Measurements from ENCODE around the gene SF3A1.
A peak's percentile ranks its signal among the peaks of the same experiment; 100 is the strongest.

SF3A1 gene

DNA sequence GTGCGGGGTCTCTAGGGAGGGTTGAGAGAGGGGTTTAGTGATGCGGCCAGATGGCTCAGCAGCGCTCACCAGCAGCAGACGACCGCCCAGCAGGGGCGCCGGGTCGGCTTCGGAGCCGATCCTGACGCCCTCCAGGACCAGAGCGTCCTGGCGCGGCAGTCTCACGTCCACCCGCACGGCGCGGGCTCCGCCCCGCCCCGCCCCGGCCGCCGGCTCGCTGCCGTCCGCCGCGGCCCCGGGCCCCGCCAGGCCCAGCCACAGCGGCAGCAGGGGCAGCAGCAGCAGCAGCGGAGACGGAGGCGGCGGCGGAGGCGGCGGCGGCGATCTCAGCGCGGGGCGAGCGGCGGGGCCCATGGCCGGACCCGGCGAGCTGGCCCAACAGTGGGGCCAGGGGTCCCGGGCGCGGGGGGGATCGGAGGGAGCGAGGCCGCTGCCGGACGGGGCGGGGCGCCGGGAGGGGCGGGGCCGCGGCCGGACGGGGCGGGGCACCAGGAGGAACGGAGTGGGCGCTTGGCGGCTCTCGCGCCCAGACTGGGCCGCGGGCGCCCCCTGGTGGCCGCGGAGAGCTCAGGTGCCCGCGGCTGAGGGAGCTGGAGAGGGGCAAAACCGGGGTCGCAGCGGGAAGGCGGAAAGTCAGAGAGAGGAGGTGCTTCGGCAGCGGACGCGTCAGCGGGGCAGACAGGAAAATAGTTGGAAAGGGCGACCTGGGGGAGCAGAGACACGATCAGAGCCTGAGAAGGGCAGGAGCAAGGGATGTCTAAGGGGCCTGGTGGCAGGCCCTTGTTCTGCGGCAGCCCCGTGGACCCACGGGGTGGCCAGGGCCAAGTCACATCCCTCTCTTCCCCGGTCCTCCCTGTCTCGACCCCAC is 30.5 kb upstream of the SF3A1 start, which contains the start of gene RNF215:
TSS of gene RNF215 (minus strand) at position 452 of the 868 bp plus-strand sequence. CDS start at position 354, 98 bp downstream.
- Histone ChIP-seq H3K4me2 (peak within 1 kb of the TSS; percentile 76), H4K20me1 (ENCODE audit: insufficient read depth) (no peaks in the 10 kb centered on the region), H3K79me2 (ENCODE audit: insufficient read depth, low read depth) (no peaks in the 10 kb centered on the region), H3K4me3 (IDR thresholded peaks at IDR 0.05; ENCODE audit: insufficient read depth, low read depth, low read length) (no peak within 1 kb of the TSS), H3K9ac (no peak within 1 kb of the TSS; the same call in 1 of the 2 replicates), H3K27me3 (ENCODE audit: insufficient read depth, low read depth) (no peaks in the 10 kb centered on the region), H3K27ac (no peak within 1 kb of the TSS), H2AFZ (ENCODE audit: low read depth) (peak within 1 kb of the TSS; percentile 81; the same call in 1 of the 2 replicates), H3K4me1 (ENCODE audit: low read depth, poor library complexity, severe bottlenecking) (peaks cover 12% of the 10 kb centered on the region), H3K36me3 (ENCODE audit: insufficient read depth) (no peaks in the 10 kb centered on the region)
- peak; percentile 89 for TF ChIP-seq CTCF (conservative IDR thresholded peaks at IDR 0.05; ENCODE audit: low read depth, low read length)

- Histone ChIP-seq H3K4me1 (ENCODE audit: low read depth, poor library complexity, severe bottlenecking) (peaks cover 8% of the 10 kb centered on the region), H4K20me1 (ENCODE audit: insufficient read depth) (no peaks in the 10 kb centered on the region), H3K36me3 (ENCODE audit: insufficient read depth) (no peaks in the 10 kb centered on the region), H2AFZ (ENCODE audit: low read depth) (peak overlapping the region; percentile 44; the same call in 1 of the 2 replicates), H3K79me2 (ENCODE audit: insufficient read depth, low read depth) (no peaks in the 10 kb centered on the region), H3K4me3 (IDR thresholded peaks at IDR 0.05; ENCODE audit: insufficient read depth, low read depth, low read length) (no peak overlapping the region), H3K27me3 (ENCODE audit: insufficient read depth, low read depth) (no peaks in the 10 kb centered on the region), H3K4me2 (peak overlapping the region; percentile 63), H3K27ac (no peak overlapping the region), H3K9ac (no peak overlapping the region; the same call in 1 of the 2 replicates)
- no peak for TF ChIP-seq CTCF (conservative IDR thresholded peaks at IDR 0.05; ENCODE audit: low read depth, low read length)
Observed at GRCh38 chr22:30386608-30386959, 29.9 kb upstream of the SF3A1 start.

- H3K27me3 ChIP-seq (ENCODE audit: insufficient read depth, low read depth) = no peaks in the 10 kb centered on the region
- no peak overlapping the region for H3K9ac ChIP-seq
- H2AFZ ChIP-seq (ENCODE audit: low read depth) = no peak overlapping the region
- no peak overlapping the region for H3K4me3 ChIP-seq (IDR thresholded peaks at IDR 0.05; ENCODE audit: insufficient read depth, low read depth, low read length)
- H3K79me2 ChIP-seq (ENCODE audit: insufficient read depth, low read depth) = no peaks in the 10 kb centered on the region
- H4K20me1 ChIP-seq (ENCODE audit: insufficient read depth) = no peaks in the 10 kb centered on the region
- H3K4me1 ChIP-seq (ENCODE audit: low read depth, poor library complexity, severe bottlenecking) = peaks cover 1% of the 10 kb centered on the region
- no peak for TF ChIP-seq CTCF (conservative IDR thresholded peaks at IDR 0.05; ENCODE audit: low read depth, low read length)
- H3K27ac ChIP-seq = no peak overlapping the region
- H3K4me2 ChIP-seq = no peak overlapping the region
- H3K36me3 ChIP-seq (ENCODE audit: insufficient read depth) = no peaks in the 10 kb centered on the region
Observed at GRCh38 chr22:30385942-30386341, 29.2 kb upstream of the SF3A1 start.

DNA sequence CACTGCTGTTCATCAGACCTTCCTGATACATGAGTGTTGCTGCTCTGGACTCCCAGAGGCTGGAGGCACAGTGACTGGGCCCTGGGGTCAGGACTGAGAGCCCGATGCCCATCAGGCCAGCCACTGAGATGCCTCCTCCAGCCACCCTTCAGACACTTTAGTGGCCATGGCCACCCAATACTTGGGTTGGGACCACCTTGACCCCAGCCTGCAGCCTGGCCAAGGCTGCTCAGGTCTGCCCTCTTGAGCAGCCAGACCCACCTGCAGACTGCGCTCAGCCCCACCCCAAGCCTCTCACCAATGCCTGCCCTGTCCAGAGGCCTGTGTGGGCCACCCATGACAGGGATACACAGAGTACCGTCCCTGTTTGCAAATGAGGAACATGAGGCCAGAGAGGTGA is 26.4 kb upstream of the SF3A1 start:
- Histone ChIP-seq H4K20me1 (ENCODE audit: insufficient read depth) (no peaks in the 10 kb centered on the region), H3K79me2 (ENCODE audit: insufficient read depth, low read depth) (no peaks in the 10 kb centered on the region), H3K4me3 (IDR thresholded peaks at IDR 0.05; ENCODE audit: insufficient read depth, low read depth, low read length) (no peak overlapping the region), H3K4me2 (no peak overlapping the region), H3K9ac (no peak overlapping the region), H3K27ac (no peak overlapping the region), H3K4me1 (ENCODE audit: low read depth, poor library complexity, severe bottlenecking) (no peaks in the 10 kb centered on the region), H3K36me3 (ENCODE audit: insufficient read depth) (no peaks in the 10 kb centered on the region), H2AFZ (ENCODE audit: low read depth) (no peak overlapping the region), H3K27me3 (ENCODE audit: insufficient read depth, low read depth) (no peaks in the 10 kb centered on the region)
- no peak for TF ChIP-seq CTCF (conservative IDR thresholded peaks at IDR 0.05; ENCODE audit: low read depth, low read length)

Measured in KMS-11 (cell line).